Pancreas (tissue), 10 donors: ENCODE measurements around the gene PEAK1. TPM values are rescaled to one million over a fixed set of nuclear protein-coding genes. Genes with fewer than 3 reads are reported as not detected.
"Not testable (repeated sequence)": the region's sequence is repeated elsewhere in the genome, so short reads cannot be mapped to it uniquely, and the experiment has no call there.

ENCODE experiments used
- ATAC-seq, 4 donors: fragments of 200-7000 bp; cut with Tn5 transposase; one replicate each; pipeline versions ENCODE4 v1.8.0 to v1.9.1; 2020; ENCODE audit warnings: mild to moderate bottlenecking in 4 of 4, moderate library complexity in 4 of 4
- DNase-seq, 6 donors: peaks; one replicate each; pipeline ENCODE4 v3.0.0-alpha.2; 2020
- FAIRE-seq: peaks from 2 replicates; lab custom pipeline; 2012; peaks lifted over from hg19 to GRCh38; lab: Jason Lieb, UNC
- H3K27ac ChIP-seq, 4 donors: fragments of 200-600 bp; sonication (generic); 1 replicate in 3 of 4; 2 replicates in 1 of 4; pipeline versions ENCODE4 v1.5.0 to v1.8.0; 2020
- H3K27me3 ChIP-seq, 4 donors: fragments of 200-600 bp; one replicate each; pipeline ENCODE4 v1.8.0; 2021
- H3K36me3 ChIP-seq, 3 donors: fragments of 200-600 bp; sonication (generic) in 1 of 3; one replicate each; pipeline versions ENCODE4 v1.5.0 to v1.8.0; 2020 to 2021
- H3K4me1 ChIP-seq, 3 donors: fragments of 200-600 bp; one replicate each; pipeline ENCODE4 v1.8.0; 2021
- H3K4me3 ChIP-seq, 4 donors: fragments of 200-600 bp; sonication (generic) in 2 of 4; one replicate each; pipeline versions ENCODE4 v1.5.0 to v1.8.0; 2020 to 2021
- H3K9me3 ChIP-seq, 4 donors: fragments of 200-600 bp; one replicate each; pipeline ENCODE4 v1.8.0; 2021
- CTCF ChIP-seq, 4 donors: fragments of 200-600 bp; sonication (generic) in 3 of 4; IDR thresholded peaks; one replicate each; pipeline versions ENCODE4 v1.5.0 to v1.8.0; 2021; ENCODE audit warnings: antibody characterized with exemption in 4 of 4
- WGBS, 2 donors: extraction: QIAGEN DNeasy Blood & Tissue Kit; methylation state at CpG; one replicate each; pipeline ENCODE4 v1.1.7; 2013; 5-methylcytosine and 5-hydroxymethylcytosine counted together
- intact Hi-C, 3 donors: fragments of 100-400 bp; cut with DNase I; formaldehyde crosslinking; loops; one replicate each; pipeline versions ENCODE4 v1.11.1 to v1.14.2; 2022
- polyA plus RNA-seq, 2 donors: library from polyadenylated mRNA; stranded (reverse); fragments of 200-250 nt; gene quantifications; one replicate each; pipeline ENCODE4 v1.2.3, GENCODE V29; 2013
- total RNA-seq, 6 donors: library from RNA; stranded (reverse); fragmentation: NEBNext Ultra II Directional in 4 of 6; extraction: Animal tissue kit (Norgen Biotek cat#: 25700) in 4 of 6; gene quantifications; one replicate each; pipeline versions ENCODE4 v1.2.1 to v1.2.4, GENCODE V29; 2021 to 2023
- donor health status: healthy with polysubstance abuse.
- donor health status: DM: no; HTN: no; CAD: no; lungs with moderate emphysema.
- donor health status: DM: no; HTN: no; CAD: no.
- donor health status: control.
- donor health status: control.
- donor health status: Bipolar disorder and iron deficiency.
- donor health status: DM: yes; HTN: yes; CAD: no.
- donor health status: DM: no; HTN: no; CAD: no.
- donor health status: DM: no; HTN: no; CAD: no.
- donor health status: DM: yes; HTN: yes; CAD: no.

PEAK1 gene
- total and polyA plus RNA-seq, 8 donors, result 1.8 to 27.6 (median 12.1) TPM

DNA sequence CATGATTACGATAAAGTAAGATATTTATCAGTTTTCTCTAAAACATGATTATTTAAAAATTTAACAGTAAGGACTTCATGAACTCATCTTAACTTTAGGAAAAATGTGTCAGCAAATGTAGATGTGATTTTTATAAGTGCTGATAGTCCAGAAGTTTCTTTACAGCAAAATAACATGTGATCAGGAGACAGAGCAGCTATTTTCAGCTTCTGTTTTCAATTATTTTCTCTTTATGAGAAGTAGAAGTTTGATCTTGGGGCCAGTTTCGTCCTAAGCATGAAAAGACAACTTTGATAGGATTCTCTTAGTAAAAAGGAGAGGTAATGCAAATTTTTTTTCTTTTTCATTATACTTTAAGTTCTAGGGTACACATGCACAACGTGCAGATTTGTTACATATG lies 252.5 kb downstream of the PEAK1 start:
- FAIRE-seq (no peak), ATAC-seq (no peak), DNase-seq (no peak)
- H3K27ac ChIP-seq, result no peak overlapping the region
- intact Hi-C loops, result no loop called here
- H3K4me3 ChIP-seq, result no peak overlapping the region
- 80 to 87% methylated on average over 3 of the region's 3 CpGs for WGBS, 2 donors
- H3K27me3 ChIP-seq, result no peaks in the 10 kb centered on the region
- no peak for TF ChIP-seq CTCF (IDR thresholded peaks at IDR 0.05)
- no peaks in the 10 kb centered on the region for H3K9me3 ChIP-seq
- H3K4me1 ChIP-seq, result peaks cover 7 to 36% (median 31%) of the 10 kb centered on the region in 3 donors
- no peaks in the 10 kb centered on the region for H3K36me3 ChIP-seq

GRCh38 chr15:77163781-77164384 lies 256.0 kb downstream of the PEAK1 start:
- no peaks in the 10 kb centered on the region for H3K36me3 ChIP-seq
- no peak for TF ChIP-seq CTCF (IDR thresholded peaks at IDR 0.05)
- FAIRE-seq (no peak), DNase-seq (no peak), ATAC-seq (peak in 1 of 4 donors; percentile 3)
- no peak overlapping the region for H3K4me3 ChIP-seq
- H3K4me1 ChIP-seq, result peaks cover 19 to 59% (median 54%) of the 10 kb centered on the region in 3 donors
- H3K9me3 ChIP-seq, result no peaks in the 10 kb centered on the region
- H3K27me3 ChIP-seq, result no peaks in the 10 kb centered on the region
- WGBS, 2 donors, result 38 to 39% methylated on average over 7 of the region's 7 CpGs
- peak overlapping the region; percentile 17 to 80 (median 46) for H3K27ac ChIP-seq
- intact Hi-C loops, result no loop called here

DNA sequence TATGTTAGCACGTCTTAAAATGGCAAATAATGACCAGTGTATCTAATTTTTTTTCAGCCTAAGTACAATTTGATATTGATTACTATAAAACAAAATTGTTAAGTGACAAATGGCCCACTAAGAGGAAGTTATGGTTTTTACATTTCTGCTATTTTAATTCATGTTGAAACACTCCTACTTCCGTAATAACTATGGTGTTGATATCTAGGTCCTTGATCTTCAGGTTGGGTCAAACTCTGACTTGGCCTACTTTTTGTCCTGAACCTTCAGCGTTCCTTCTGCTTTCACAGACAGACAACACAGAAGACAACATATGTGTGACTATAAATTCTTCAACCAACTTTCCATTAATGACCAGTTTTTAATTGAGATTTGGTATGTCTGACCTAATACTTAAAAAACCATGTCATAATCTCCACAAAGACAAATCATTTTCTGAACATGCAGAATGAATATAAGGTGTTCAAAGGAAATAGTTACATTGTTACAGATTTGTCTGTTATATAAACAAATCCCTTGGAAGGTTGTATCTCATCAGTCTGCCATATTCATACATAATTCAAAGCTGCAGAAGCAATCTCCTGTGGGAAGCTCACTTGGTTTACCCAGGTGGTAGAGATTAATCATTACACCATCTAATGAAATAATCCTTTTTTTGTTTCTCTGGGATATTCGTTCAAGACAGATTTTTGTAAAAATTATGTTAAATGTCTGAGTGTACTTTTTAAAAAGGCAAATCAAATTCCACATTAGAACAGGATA lies 256.9 kb downstream of the PEAK1 start:
- DNase-seq (no peak), FAIRE-seq (no peak), ATAC-seq (peak; percentile 63 to 75 (median 66))
- Histone ChIP-seq H3K36me3 (no peaks in the 10 kb centered on the region), H3K27me3 (no peaks in the 10 kb centered on the region), H3K4me3 (no peak overlapping the region), H3K27ac (peak overlapping the region in 2 of 4 donors; percentile 75 to 80), H3K4me1 (peaks cover 19 to 59% (median 55%) of the 10 kb centered on the region in 3 donors), H3K9me3 (no peaks in the 10 kb centered on the region)
- TF ChIP-seq CTCF (IDR thresholded peaks at IDR 0.05), result no peak
- 38 to 45% methylated on average over 4 of the region's 4 CpGs for WGBS, 2 donors
- intact Hi-C loops, result no loop called here

- Histone ChIP-seq H3K27me3 (no peaks in the 10 kb centered on the region), H3K4me3 (peak overlapping the region in 2 of 4 donors; percentile 2 to 28), H3K27ac (peak overlapping the region in 3 of 4 donors; percentile 39 to 80 (median 75)), H3K4me1 (peaks cover 18 to 51% (median 50%) of the 10 kb centered on the region in 3 donors), H3K36me3 (no peaks in the 10 kb centered on the region), H3K9me3 (no peaks in the 10 kb centered on the region)
- peak; percentile 80 to 90 (median 88) for ATAC-seq
- FAIRE-seq, result peak; percentile 20
- intact Hi-C loops, result no loop called here
- DNase-seq, result peak in 3 of 6 donors; percentile 42 to 61 (median 56)
- WGBS, 2 donors, result 21 to 25% methylated on average over 7 of the region's 7 CpGs
- no peak for TF ChIP-seq CTCF (IDR thresholded peaks at IDR 0.05)
These were observed 259.1 kb downstream of the PEAK1 start for GRCh38 chr15:77160562-77161478.

DNA sequence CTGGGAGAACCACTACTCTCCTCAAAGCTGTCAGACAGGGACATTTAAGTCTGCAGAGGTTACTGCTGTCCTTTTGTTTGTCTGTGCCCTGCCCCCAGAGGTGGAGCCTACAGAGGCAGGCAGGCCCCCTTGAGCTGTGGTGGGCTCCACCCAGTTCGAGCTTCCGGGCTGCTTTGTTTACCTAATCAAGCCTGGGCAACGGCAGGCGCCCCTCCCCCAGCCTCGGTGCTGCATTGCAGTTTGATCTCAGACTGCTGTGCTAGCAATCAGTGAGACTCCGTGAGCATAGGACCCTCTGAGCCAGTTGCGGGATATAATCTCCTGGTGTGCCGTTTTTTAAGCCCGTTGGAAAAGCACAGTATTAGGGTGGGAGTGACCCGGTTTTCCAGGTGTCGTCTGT lies 263.9 kb downstream of the PEAK1 start:
- FAIRE-seq, H3K9me3 ChIP-seq, intact Hi-C loops, H3K4me3 ChIP-seq, H3K36me3 ChIP-seq, ATAC-seq, H3K27me3 ChIP-seq, DNase-seq, H3K27ac ChIP-seq: not testable (repeated sequence)
- WGBS, 2 donors, result 81 to 88% methylated on average over 11 of the region's 11 CpGs
- H3K4me1 ChIP-seq, result peaks cover 0 to 14% (median 13%) of the 10 kb centered on the region in 3 donors
